Diencephalon (tissue), 1 donor: Measurements from ENCODE around the gene SLC22A6. TPM values are rescaled to one million over a fixed set of nuclear protein-coding genes. Genes with fewer than 3 reads are reported as not detected.

Experiments
- small RNA-seq: library from RNA; depleted of rRNA; stranded (forward); fragments of <200 nt; gene quantifications from one replicate; pipeline ENCODE3, GENCODE V24; 2014
- total RNA-seq: library from RNA; depleted of rRNA; stranded (reverse); fragments of >200 nt; gene quantifications from one replicate; pipeline ENCODE4 v1.2.3, GENCODE V29; 2014

SLC22A6 gene, protein sequence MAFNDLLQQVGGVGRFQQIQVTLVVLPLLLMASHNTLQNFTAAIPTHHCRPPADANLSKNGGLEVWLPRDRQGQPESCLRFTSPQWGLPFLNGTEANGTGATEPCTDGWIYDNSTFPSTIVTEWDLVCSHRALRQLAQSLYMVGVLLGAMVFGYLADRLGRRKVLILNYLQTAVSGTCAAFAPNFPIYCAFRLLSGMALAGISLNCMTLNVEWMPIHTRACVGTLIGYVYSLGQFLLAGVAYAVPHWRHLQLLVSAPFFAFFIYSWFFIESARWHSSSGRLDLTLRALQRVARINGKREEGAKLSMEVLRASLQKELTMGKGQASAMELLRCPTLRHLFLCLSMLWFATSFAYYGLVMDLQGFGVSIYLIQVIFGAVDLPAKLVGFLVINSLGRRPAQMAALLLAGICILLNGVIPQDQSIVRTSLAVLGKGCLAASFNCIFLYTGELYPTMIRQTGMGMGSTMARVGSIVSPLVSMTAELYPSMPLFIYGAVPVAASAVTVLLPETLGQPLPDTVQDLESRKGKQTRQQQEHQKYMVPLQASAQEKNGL
- total RNA-seq, result 5.8 TPM

DNA sequence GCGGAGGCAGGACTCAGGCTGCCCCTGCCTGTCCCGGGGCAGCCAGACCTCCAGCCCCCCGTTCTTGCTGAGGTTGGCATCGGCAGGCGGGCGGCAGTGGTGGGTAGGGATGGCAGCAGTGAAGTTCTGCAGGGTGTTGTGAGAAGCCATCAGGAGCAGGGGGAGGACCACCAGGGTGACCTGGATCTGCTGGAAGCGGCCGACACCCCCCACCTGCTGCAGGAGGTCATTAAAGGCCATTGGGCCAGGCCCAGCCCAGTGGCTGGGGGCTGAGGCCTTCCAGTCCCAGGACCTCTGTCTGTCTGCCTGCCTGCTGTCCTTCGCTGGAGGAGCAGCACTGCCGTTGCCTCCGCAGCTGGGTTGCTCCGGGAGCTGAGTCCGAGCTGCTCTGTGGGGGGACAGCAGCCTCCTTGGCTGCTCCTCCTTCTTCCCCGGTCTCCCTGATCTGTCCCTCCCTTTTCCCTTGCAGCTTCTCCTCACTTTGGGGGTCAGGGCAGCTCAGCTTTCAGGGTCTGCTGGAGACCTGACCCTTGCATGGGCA lies at the start of gene SLC22A6:
Gene SLC22A6, minus strand, starts transcription at position 517 of the 541 bp plus-strand sequence. Its CDS starts 277 bp downstream, at position 240.

DNA sequence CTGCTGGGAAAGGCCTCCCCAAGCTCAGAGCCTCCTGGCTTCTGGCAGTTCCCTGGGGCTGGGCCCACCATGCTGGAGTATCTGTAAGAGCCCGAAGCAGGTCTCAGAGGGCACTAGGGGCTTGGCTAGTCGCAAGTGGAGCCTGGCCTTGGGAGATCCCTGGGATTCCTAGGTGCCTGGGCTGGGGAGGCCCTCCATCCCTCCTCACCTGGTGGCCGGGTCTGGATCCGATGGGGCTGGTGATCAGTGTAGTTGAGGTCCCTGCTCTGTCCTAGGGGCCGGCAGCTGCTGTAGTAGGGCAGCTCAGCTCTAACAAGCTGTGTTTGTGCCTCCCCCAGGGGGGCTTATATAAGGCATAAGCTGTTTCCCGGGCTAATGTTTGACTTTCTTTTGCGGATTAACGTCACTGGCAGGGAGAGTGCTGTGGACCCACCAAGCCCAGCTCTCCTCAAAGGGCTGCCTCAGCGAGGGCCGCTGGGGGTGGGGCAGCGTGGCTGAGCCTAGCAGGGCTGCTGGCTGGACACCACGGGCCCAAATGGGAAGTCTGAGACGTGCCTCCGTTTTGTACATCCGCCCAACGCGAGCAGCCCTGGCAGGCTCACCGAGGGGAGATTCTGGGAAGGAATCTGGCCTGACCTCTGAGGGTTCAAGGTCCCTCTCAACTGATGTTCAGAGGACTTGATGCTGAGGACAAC lies 30.9 kb upstream of the SLC22A6 start, which contains the start of gene SLC22A8:
Gene SLC22A8, minus strand, starts transcription at position 321 of the 695 bp plus-strand sequence. CDS start 883 bp downstream, outside the sequence.

Small RNA genes lying within 50 kb of the gene (small RNA-seq; reads per million reads assigned to genes)
- not detected for gene RN7SL259P

Other genes with a start within 250 kb of the SLC22A6 start
- gene ZBTB3, start 230.8 kb downstream of the SLC22A6 start, total RNA-seq, result 16.4 TPM
- 59.7 TPM for gene POLR2G, start 223.4 kb downstream of the SLC22A6 start, total RNA-seq
- 11.3 TPM for gene TAF6L, start 213.6 kb downstream of the SLC22A6 start, total RNA-seq
- 18.5 TPM for gene TMEM179B, start 197.6 kb downstream of the SLC22A6 start, total RNA-seq
- gene TMEM223, start 193.0 kb downstream of the SLC22A6 start, total RNA-seq, result 17.1 TPM
- 15.9 TPM for gene NXF1, start 179.5 kb downstream of the SLC22A6 start, total RNA-seq
- gene STX5, start 152.9 kb downstream of the SLC22A6 start, total RNA-seq, result 27.2 TPM
- gene TEX54, start 152.1 kb downstream of the SLC22A6 start, total RNA-seq, result not detected
- 27.0 TPM for gene WDR74, start 145.4 kb downstream of the SLC22A6 start, total RNA-seq
- gene SLC3A2, start 104.1 kb downstream of the SLC22A6 start, total RNA-seq, result 115 TPM
- 6.5 TPM for gene CHRM1, start 63.6 kb downstream of the SLC22A6 start, total RNA-seq
- 1.2 TPM for gene SLC22A8, start 30.9 kb upstream of the SLC22A6 start, total RNA-seq
- not detected for gene SLC22A24, start 159.3 kb upstream of the SLC22A6 start, total RNA-seq